Measurements from ENCODE around the gene TSPAN6. TPM values are rescaled to one million over a fixed set of nuclear protein-coding genes. Genes with fewer than 3 reads are reported as not detected.

Gene TSPAN6
- total RNA-seq = 1 to 10 TPM; 2.5 to 5.9 (median 3.1) TPM

DNA sequence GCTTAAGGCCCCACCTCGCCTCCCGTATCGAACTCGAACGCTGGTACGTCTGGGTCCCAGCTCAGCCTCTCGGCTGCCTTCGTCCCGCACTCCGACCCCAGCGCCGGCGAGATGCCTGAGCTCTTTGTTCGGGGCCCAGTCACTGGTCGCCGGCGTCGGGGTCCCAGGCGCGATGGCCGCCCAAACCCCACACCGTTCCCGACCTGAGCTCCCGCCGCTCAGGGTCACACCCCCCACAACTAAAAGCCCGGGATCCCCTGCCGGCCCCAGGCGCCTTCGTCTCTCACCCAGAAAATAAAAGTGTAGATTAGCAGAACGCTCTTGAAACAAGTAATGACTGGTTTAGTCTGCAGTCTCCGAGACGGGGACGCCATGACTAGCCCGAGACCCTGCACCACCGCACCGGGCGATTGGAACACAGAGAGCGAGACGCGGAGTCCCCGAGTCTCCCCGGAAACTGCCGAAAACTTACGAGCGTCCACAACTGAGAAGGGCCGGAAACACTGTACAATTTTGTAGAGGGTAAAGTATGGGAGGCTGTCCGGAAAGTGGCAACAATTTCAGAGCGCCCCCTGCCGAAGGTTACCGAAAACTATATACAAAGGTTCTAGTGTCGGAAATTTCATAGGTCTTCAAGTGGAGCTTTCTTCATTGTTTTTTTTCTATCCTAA is at the start of gene TSPAN6:
TSPAN6 (minus strand) TSS at position 486 of the 671 bp plus-strand sequence; CDS start at position 374, 112 bp downstream.
- DNase-seq = peak; percentile 23 to 60
- H3K4me1 ChIP-seq = no peaks in the 10 kb centered on the region
- ATAC-seq = peak; percentile 97 to 99
- H3K27ac ChIP-seq = peak within 1 kb of the TSS; percentile 36 to 73 (median 62)
- peak within 1 kb of the TSS; percentile 58 to 69 (median 61) for H3K4me3 ChIP-seq
- intact Hi-C loops (cut with DNase I; ENCODE audit: low total_unique reads) = no loop called here
- no peaks in the 10 kb centered on the region for H3K27me3 ChIP-seq
- no peaks in the 10 kb centered on the region for H3K9me3 ChIP-seq
- peak in 1 of 2 donors; percentile 32 for TF ChIP-seq POLR2A (IDR thresholded peaks at IDR 0.05)
- TF ChIP-seq CTCF (IDR thresholded peaks at IDR 0.05 in 4 of 5, conservative IDR thresholded peaks at IDR 0.05 in 1 of 5) = peak; percentile 8 to 49 (median 30)
- H3K36me3 ChIP-seq = peaks cover 0 to 5% of the 10 kb centered on the region in 2 donors
- in situ Hi-C loops (cut with MboI; ENCODE audit: low sequenced_read_pairs in 4 of 4) = no loop called here

- intact Hi-C loops (cut with DNase I; ENCODE audit: low total_unique reads) = loop anchor here (1.0 kb wide), 1 partner anchor 82 kb away; no protein-coding TSS in a partner anchor
- Histone ChIP-seq H3K36me3 (no peaks in the 10 kb centered on the region), H3K9me3 (no peaks in the 10 kb centered on the region), H3K4me3 (no peak overlapping the region), H3K4me1 (no peaks in the 10 kb centered on the region), H3K27ac (no peak overlapping the region), H3K27me3 (no peaks in the 10 kb centered on the region)
- TF ChIP-seq POLR2A (IDR thresholded peaks at IDR 0.05) = no peak
- TF ChIP-seq CTCF (IDR thresholded peaks at IDR 0.05 in 4 of 5, conservative IDR thresholded peaks at IDR 0.05 in 1 of 5) = peak in 1 of 5 experiments; percentile 29
- ATAC-seq (no peak), DNase-seq (no peak)
- in situ Hi-C loops (cut with MboI; ENCODE audit: low sequenced_read_pairs in 4 of 4) = loop anchor here in 3 of 4 donors (5.0 to 10.0 kb wide), 2 partner anchors 79 to 81 kb away; no protein-coding TSS in a partner anchor
Observed at GRCh38 chrX:100685997-100686305, 49.3 kb upstream of the TSPAN6 start.

DNA sequence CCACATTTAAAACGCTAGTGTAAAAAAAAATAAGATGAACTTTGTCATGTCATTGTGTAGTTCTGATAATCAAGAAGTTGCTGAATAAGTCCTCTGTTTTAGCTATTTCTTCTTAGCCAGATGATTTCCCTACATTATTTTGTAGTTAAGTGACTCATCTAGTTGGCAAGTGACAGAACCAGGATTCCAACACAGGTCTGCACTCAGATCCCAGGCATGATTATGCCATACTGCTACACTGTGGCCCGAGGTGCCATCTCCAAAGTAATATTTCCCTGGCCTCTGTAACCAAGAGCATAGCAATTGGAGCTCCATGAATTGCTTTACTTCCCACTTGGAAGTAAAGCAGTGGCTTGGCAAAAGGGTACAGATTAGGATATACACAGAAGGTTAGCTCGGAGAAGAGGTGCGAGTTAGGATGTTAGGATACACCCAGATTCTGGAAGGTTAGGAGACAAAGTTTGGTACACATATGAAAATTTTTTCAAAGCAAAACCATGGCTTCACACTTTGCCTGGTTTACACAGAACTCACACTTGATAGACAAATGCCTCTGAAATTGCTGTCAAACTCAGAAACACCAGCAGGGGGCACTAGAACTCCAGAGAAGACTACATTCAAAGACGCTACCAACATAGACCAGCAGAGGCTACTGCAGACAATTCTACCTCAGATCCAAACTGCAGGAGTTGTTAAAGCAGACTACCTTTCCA is 48.8 kb upstream of the TSPAN6 start:
- ATAC-seq (peak; percentile 62 to 75), DNase-seq (peak in 1 of 2 donors; percentile 30)
- Histone ChIP-seq H3K4me1 (no peaks in the 10 kb centered on the region), H3K9me3 (no peaks in the 10 kb centered on the region), H3K36me3 (no peaks in the 10 kb centered on the region), H3K4me3 (no peak overlapping the region), H3K27me3 (no peaks in the 10 kb centered on the region), H3K27ac (peak overlapping the region in 1 of 4 donors; percentile 27)
- in situ Hi-C loops (cut with MboI; ENCODE audit: low sequenced_read_pairs in 4 of 4) (loop anchor here in 3 of 4 donors (5.0 to 10.0 kb wide), 2 partner anchors 79 to 82 kb away; no protein-coding TSS in a partner anchor), intact Hi-C loops (cut with DNase I; ENCODE audit: low total_unique reads) (loop anchor here (1.0 kb wide), 1 partner anchor 83 kb away; no protein-coding TSS in a partner anchor)
- TF ChIP-seq POLR2A (IDR thresholded peaks at IDR 0.05) = no peak
- TF ChIP-seq CTCF (IDR thresholded peaks at IDR 0.05 in 4 of 5, conservative IDR thresholded peaks at IDR 0.05 in 1 of 5) = peak; percentile 61 to 75 (median 75)

- TF ChIP-seq POLR2A (IDR thresholded peaks at IDR 0.05) (no peak), CTCF (IDR thresholded peaks at IDR 0.05 in 4 of 5, conservative IDR thresholded peaks at IDR 0.05 in 1 of 5) (no peak)
- H3K27me3 ChIP-seq = no peaks in the 10 kb centered on the region
- no peaks in the 10 kb centered on the region for H3K36me3 ChIP-seq
- no peak overlapping the region for H3K27ac ChIP-seq
- no peak for ATAC-seq
- no peak for DNase-seq
- H3K9me3 ChIP-seq = no peaks in the 10 kb centered on the region
- no peak overlapping the region for H3K4me3 ChIP-seq
- no peaks in the 10 kb centered on the region for H3K4me1 ChIP-seq
- intact Hi-C loops (cut with DNase I; ENCODE audit: low total_unique reads) = no loop called here
- in situ Hi-C loops (cut with MboI; ENCODE audit: low sequenced_read_pairs in 4 of 4) = loop anchor here in 1 of 4 donors (10.0 kb wide), 1 partner anchor 82 kb away; no protein-coding TSS in a partner anchor
Observed at GRCh38 chrX:100682939-100683338, 46.3 kb upstream of the TSPAN6 start.

Measured in gastrocnemius medialis (tissue), 4 donors.